Hepatocyte (in vitro differentiated cells): ENCODE measurements around the gene CAPRIN2.

Experiments
- CTCF ChIP-seq: fragments of 200-600 bp; sonication (generic); IDR thresholded peaks from 2 replicates; pipeline ENCODE4 v1.5.1; 2016; ENCODE audit warnings: antibody characterized with exemption, mild to moderate bottlenecking; ENCODE audit not compliant: poor library complexity
- EZH2 ChIP-seq: fragments of 200-600 bp; sonication (generic); IDR thresholded peaks from 2 replicates; pipeline ENCODE4 v1.6.1; 2016; ENCODE audit warnings: antibody characterized with exemption, mild to moderate bottlenecking, borderline replicate concordance

- TF ChIP-seq EZH2 (no peak), CTCF (no peak)
These were observed 42.9 kb upstream of the CAPRIN2 start for GRCh38 chr12:30797689-30798088.
